Nephron progenitor cell (in vitro differentiated cells): Measurements from ENCODE around the gene ARID5B.
A peak's percentile ranks its signal among the peaks of the same experiment; 100 is the strongest.

Experiments used
- DNase-seq: peaks from one replicate; pipeline ENCODE4 v3.0.0; 2021
- H3K27ac Mint-ChIP-seq: 2 replicates; pipeline ENCODE4 v1.8.0; 2021; ENCODE audit warnings: mild to moderate bottlenecking, moderate library complexity, mixed read lengths
- H3K27me3 Mint-ChIP-seq: 2 replicates; pipeline ENCODE4 v1.8.0; 2021; ENCODE audit warnings: mild to moderate bottlenecking, low read depth, mixed read lengths; ENCODE audit not compliant: poor library complexity
- H3K36me3 Mint-ChIP-seq: 2 replicates; pipeline ENCODE4 v1.8.0; 2021; ENCODE audit warnings: low read depth, mixed read lengths
- H3K4me1 Mint-ChIP-seq: 2 replicates; pipeline ENCODE4 v1.8.0; 2021; ENCODE audit warnings: mixed read lengths
- H3K4me3 Mint-ChIP-seq: 2 replicates; pipeline ENCODE4 v1.8.0; 2021; ENCODE audit warnings: mild to moderate bottlenecking, moderate library complexity, mixed read lengths
- H3K9me3 Mint-ChIP-seq: 2 replicates; pipeline ENCODE4 v1.8.0; 2021; ENCODE audit warnings: mild to moderate bottlenecking, moderate library complexity, mixed read lengths
- CTCF ChIP-seq: fragments of 200-600 bp; sonication (generic); IDR thresholded peaks from 2 replicates; pipeline ENCODE4 v1.5.0; 2021; ENCODE audit warnings: antibody characterized with exemption

ARID5B gene

DNA sequence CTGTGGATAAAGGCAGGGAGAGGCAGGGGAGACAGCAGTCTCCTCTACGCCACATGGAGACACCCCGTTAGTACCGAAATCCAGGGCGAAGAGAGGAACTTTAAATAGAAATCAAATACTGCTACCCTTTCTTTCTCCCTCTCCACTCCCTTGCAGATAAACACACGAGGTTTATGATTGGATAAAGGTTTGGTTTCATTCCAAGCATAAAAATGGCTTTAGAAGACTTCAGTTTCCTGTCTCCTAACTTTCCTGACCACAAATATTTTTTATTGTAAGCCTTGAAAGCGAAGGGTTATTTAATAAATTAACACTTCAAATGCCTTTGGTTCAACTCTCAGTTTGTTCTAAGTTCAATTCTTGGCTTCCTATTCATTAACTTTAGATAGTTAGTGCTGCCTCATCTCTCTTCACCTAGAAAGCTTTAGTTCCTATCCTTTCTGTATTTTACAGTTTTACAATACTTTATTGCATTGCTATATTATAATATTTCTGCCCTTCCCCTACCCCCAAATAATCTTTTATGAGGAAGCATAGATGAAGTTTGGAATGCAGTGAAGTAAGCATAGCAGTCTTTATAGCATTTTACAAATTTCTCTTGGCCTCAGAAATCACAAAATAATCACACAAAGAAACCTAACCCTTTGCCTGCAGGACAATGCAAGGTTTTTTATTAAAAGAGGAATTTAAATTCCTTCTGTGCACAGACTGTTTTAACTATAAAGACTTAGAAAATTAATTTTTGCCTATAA lies 31.5 kb upstream of the ARID5B start:
- peaks cover 23% of the 10 kb centered on the region for H3K4me1 Mint-ChIP-seq

GRCh38 chr10:61870526-61870895 lies 31.0 kb upstream of the ARID5B start:
- no peaks in the 10 kb centered on the region for H3K9me3 Mint-ChIP-seq
- no peak for TF ChIP-seq CTCF
- H3K27ac Mint-ChIP-seq = no peak overlapping the region
- no peak overlapping the region for H3K4me3 Mint-ChIP-seq
- no peaks in the 10 kb centered on the region for H3K36me3 Mint-ChIP-seq
- DNase-seq = no peak
- peaks cover 23% of the 10 kb centered on the region for H3K4me1 Mint-ChIP-seq
- H3K27me3 Mint-ChIP-seq = peaks cover 3% of the 10 kb centered on the region

More for the DNA sequence above, 31.5 kb upstream of the ARID5B start:
- no peak for DNase-seq
- Mint-ChIP-seq H3K9me3 (no peaks in the 10 kb centered on the region), H3K36me3 (no peaks in the 10 kb centered on the region), H3K27ac (peak overlapping the region; percentile 9), H3K27me3 (peaks cover 3% of the 10 kb centered on the region), H3K4me3 (no peak overlapping the region)
- no peak for TF ChIP-seq CTCF

GRCh38 chr10:61871487-61871886 lies 30.0 kb upstream of the ARID5B start:
- no peak for TF ChIP-seq CTCF
- H3K4me3 Mint-ChIP-seq = no peak overlapping the region
- peaks cover 3% of the 10 kb centered on the region for H3K27me3 Mint-ChIP-seq
- no peaks in the 10 kb centered on the region for H3K36me3 Mint-ChIP-seq
- H3K4me1 Mint-ChIP-seq = peaks cover 28% of the 10 kb centered on the region
- H3K27ac Mint-ChIP-seq = peak overlapping the region; percentile 24
- H3K9me3 Mint-ChIP-seq = no peaks in the 10 kb centered on the region
- no peak for DNase-seq

GRCh38 chr10:61877887-61878739 lies 23.4 kb upstream of the ARID5B start:
- H3K36me3 Mint-ChIP-seq = no peaks in the 10 kb centered on the region
- peak overlapping the region; percentile 55 for H3K4me3 Mint-ChIP-seq
- peaks cover 3% of the 10 kb centered on the region for H3K27me3 Mint-ChIP-seq
- no peak for TF ChIP-seq CTCF
- DNase-seq = no peak
- H3K4me1 Mint-ChIP-seq = peaks cover 30% of the 10 kb centered on the region
- H3K27ac Mint-ChIP-seq = peak overlapping the region; percentile 95
- no peaks in the 10 kb centered on the region for H3K9me3 Mint-ChIP-seq

DNA sequence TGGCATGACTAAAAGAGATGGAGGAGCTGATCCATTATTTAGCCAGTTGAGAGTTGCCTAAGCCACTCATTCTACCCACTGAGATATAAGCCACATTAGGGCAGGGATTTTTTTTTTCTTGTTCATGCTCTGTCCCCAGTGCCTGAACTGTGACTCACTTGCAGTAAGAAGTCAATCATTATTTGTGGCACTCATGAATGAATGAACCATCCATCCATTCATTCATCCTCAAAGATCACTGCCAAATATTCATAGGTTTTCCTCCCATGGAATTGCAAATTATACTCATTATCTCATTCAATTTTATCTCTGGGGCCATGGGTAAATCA lies 22.8 kb upstream of the ARID5B start:
- Mint-ChIP-seq H3K36me3 (no peaks in the 10 kb centered on the region), H3K4me1 (peaks cover 30% of the 10 kb centered on the region), H3K27ac (peak overlapping the region; percentile 95), H3K4me3 (no peak overlapping the region), H3K9me3 (no peaks in the 10 kb centered on the region), H3K27me3 (peaks cover 3% of the 10 kb centered on the region)
- DNase-seq = no peak
- no peak for TF ChIP-seq CTCF
